Measurements from ENCODE around the gene RADIL. TPM values are rescaled to one million over a fixed set of nuclear protein-coding genes. Genes with fewer than 3 reads are reported as not detected.
A peak's percentile ranks its signal among the peaks of the same experiment; 100 is the strongest.

Gene RADIL
- total RNA-seq, 4 donors from 2014 or later: 2.1 to 6.8 (median 3.6) TPM

- DNase-seq (ENCODE audit: low spot score in 2 of 2): no peak
- H3K4me3 ChIP-seq: no peak overlapping the region
- WGBS: 67% methylated on average over 11 of the region's 40 CpGs
- no peaks in the 10 kb centered on the region for H3K27me3 ChIP-seq
- H3K4me1 ChIP-seq: peaks cover 8% of the 10 kb centered on the region
- TF ChIP-seq POLR2AphosphoS5 (IDR thresholded peaks at IDR 0.05) (no peak), CTCF (IDR thresholded peaks at IDR 0.05) (no peak), EP300 (IDR thresholded peaks at IDR 0.05) (no peak), POLR2A (IDR thresholded peaks at IDR 0.05) (no peak)
- H3K36me3 ChIP-seq: peaks cover 83% of the 10 kb centered on the region
- no peaks in the 10 kb centered on the region for H3K9me3 ChIP-seq
- peak overlapping the region; percentile 21 for H3K27ac ChIP-seq
Measured at GRCh38 chr7:4783762-4784351, 99.7 kb downstream of the RADIL start.

- no peaks in the 10 kb centered on the region for H3K27me3 ChIP-seq
- peak overlapping the region; percentile 53 for H3K27ac ChIP-seq
- DNase-seq (ENCODE audit: low spot score in 2 of 2): no peak
- no peak overlapping the region for H3K4me3 ChIP-seq
- no peaks in the 10 kb centered on the region for H3K9me3 ChIP-seq
- TF ChIP-seq CTCF (IDR thresholded peaks at IDR 0.05) (no peak), POLR2AphosphoS5 (IDR thresholded peaks at IDR 0.05) (no peak), EP300 (IDR thresholded peaks at IDR 0.05) (no peak), POLR2A (IDR thresholded peaks at IDR 0.05) (no peak)
- WGBS: 91% methylated on average over 10 of the region's 16 CpGs
- H3K4me1 ChIP-seq: peaks cover 9% of the 10 kb centered on the region
- H3K36me3 ChIP-seq: peaks cover 78% of the 10 kb centered on the region
Measured at GRCh38 chr7:4783292-4783652, 100.2 kb downstream of the RADIL start.

- Histone ChIP-seq H3K36me3 (peaks cover 71% of the 10 kb centered on the region), H3K27me3 (no peaks in the 10 kb centered on the region), H3K27ac (peak overlapping the region; percentile 53), H3K4me1 (peaks cover 14% of the 10 kb centered on the region), H3K9me3 (no peaks in the 10 kb centered on the region), H3K4me3 (no peak overlapping the region)
- WGBS: 75% methylated on average over 20 of the region's 36 CpGs
- no peak for DNase-seq (ENCODE audit: low spot score in 2 of 2)
- no peak for TF ChIP-seq CTCF (IDR thresholded peaks at IDR 0.05)
- TF ChIP-seq POLR2A (IDR thresholded peaks at IDR 0.05): no peak
- no peak for TF ChIP-seq POLR2AphosphoS5 (IDR thresholded peaks at IDR 0.05)
- TF ChIP-seq EP300 (IDR thresholded peaks at IDR 0.05): no peak
Measured at GRCh38 chr7:4782333-4783291, 100.9 kb downstream of the RADIL start.

- no peak for TF ChIP-seq POLR2A (IDR thresholded peaks at IDR 0.05)
- no peak for TF ChIP-seq EP300 (IDR thresholded peaks at IDR 0.05)
- no peak for TF ChIP-seq POLR2AphosphoS5 (IDR thresholded peaks at IDR 0.05)
- no peak for TF ChIP-seq CTCF (IDR thresholded peaks at IDR 0.05)
- no peaks in the 10 kb centered on the region for H3K9me3 ChIP-seq
- peaks cover 25% of the 10 kb centered on the region for H3K4me1 ChIP-seq
- no peak overlapping the region for H3K4me3 ChIP-seq
- no peak for DNase-seq (ENCODE audit: low spot score in 2 of 2)
- WGBS: 87% methylated on average over 15 of the region's 27 CpGs
- no peak overlapping the region for H3K27ac ChIP-seq
- no peaks in the 10 kb centered on the region for H3K27me3 ChIP-seq
- H3K36me3 ChIP-seq: peaks cover 60% of the 10 kb centered on the region
Measured at GRCh38 chr7:4781366-4782069, 102.0 kb downstream of the RADIL start.

GRCh38 chr7:4779118-4779517 is 104.4 kb downstream of the RADIL start:
- TF ChIP-seq POLR2A (IDR thresholded peaks at IDR 0.05) (no peak), POLR2AphosphoS5 (IDR thresholded peaks at IDR 0.05) (no peak), CTCF (IDR thresholded peaks at IDR 0.05) (no peak), EP300 (IDR thresholded peaks at IDR 0.05) (no peak)
- no peak overlapping the region for H3K4me3 ChIP-seq
- 86% methylated on average over 5 of the region's 5 CpGs for WGBS
- peaks cover 38% of the 10 kb centered on the region for H3K4me1 ChIP-seq
- no peaks in the 10 kb centered on the region for H3K9me3 ChIP-seq
- H3K27me3 ChIP-seq: no peaks in the 10 kb centered on the region
- DNase-seq (ENCODE audit: low spot score in 2 of 2): no peak
- peaks cover 36% of the 10 kb centered on the region for H3K36me3 ChIP-seq
- no peak overlapping the region for H3K27ac ChIP-seq
